Testis (tissue), 2 donors: ENCODE results near the gene ELMO1.

Experiments
- POLR2A ChIP-seq: fragments of 450-650 bp; IDR thresholded peaks from one replicate; pipeline ENCODE4 v1.6.1; 2017; ENCODE audit warnings: antibody characterized with exemption, mild to moderate bottlenecking, moderate library complexity
- TF ChIP-seq, protein P1 (sequence below), 3 experiments: fragments of 450-650 bp in 2 of 3; fragments of 200-600 bp in 1 of 3; sonication (generic) in 1 of 3; IDR thresholded peaks; one replicate each; pipeline ENCODE4 v1.5.1; 2016 to 2019; ENCODE audit warnings: antibody characterized with exemption in 3 of 3, mild to moderate bottlenecking in 2 of 3, moderate library complexity in 1 of 3

DNA sequence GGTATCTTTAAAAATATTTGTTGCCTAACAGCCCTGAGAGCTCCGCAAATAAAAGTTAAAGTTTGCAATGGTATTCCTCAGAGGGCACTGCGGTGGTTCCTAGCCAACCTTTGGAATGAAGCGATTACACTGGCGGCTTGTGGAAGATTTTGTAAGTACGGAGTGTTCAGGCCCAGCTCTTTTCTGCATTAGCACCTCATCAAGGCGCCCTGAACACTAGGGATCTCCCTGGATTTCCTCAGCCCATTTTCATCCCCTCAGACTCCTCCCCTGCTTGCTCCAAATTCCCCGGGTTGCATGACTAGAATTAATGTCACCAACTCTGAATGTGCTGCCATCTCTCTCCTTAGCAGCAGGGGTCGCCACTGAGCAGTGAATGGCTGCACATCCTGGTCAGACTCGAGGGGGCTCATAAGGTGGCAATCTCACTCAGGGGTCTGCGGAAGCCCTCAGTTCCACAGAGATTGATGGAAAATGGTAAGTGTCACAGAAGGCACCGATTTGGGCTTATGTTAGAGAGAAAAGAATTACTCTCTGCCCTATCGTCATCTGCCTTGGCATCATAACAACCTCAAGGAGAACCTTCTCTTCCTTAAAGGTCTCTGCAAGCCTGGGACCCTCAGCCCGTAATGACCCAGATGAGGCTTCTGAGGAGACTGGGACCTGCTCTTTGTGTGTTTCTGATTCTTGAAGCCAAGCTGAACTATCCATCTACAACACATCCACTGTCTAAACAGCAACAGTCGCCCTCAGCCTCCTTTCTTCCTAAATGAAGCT, 461.5 kb downstream of the ELMO1 start:
- TF ChIP-seq, protein P1, sequence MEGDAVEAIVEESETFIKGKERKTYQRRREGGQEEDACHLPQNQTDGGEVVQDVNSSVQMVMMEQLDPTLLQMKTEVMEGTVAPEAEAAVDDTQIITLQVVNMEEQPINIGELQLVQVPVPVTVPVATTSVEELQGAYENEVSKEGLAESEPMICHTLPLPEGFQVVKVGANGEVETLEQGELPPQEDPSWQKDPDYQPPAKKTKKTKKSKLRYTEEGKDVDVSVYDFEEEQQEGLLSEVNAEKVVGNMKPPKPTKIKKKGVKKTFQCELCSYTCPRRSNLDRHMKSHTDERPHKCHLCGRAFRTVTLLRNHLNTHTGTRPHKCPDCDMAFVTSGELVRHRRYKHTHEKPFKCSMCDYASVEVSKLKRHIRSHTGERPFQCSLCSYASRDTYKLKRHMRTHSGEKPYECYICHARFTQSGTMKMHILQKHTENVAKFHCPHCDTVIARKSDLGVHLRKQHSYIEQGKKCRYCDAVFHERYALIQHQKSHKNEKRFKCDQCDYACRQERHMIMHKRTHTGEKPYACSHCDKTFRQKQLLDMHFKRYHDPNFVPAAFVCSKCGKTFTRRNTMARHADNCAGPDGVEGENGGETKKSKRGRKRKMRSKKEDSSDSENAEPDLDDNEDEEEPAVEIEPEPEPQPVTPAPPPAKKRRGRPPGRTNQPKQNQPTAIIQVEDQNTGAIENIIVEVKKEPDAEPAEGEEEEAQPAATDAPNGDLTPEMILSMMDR (IDR thresholded peaks at IDR 0.05), result peak; percentile 72 to 82 (median 81)
- no peak for TF ChIP-seq POLR2A
